Measurements from ENCODE around the gene ATG2B.

DNA sequence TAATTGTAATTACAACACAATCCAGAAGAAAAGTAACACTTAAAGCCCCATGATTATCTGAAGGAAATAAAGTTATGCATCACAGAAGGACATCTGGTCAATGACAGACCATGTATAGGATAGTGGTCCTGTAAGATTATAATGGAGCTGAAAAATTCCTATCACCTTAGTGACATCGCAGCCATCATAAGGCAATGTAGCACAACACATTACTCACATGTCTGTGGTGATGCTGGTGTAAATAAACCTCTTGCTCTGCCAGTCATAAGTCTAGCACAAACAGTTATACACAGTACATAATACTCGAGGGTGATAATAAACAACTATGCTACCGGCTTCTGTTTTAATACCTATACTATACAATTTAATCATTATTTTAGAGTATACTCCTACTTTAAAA lies 11.2 kb downstream of the ATG2B start:
- no peak for TF ChIP-seq POLR2AphosphoS5 (IDR thresholded peaks at IDR 0.05; ENCODE audit: insufficient read depth, low read depth, low read length)
- TF ChIP-seq, protein P1, sequence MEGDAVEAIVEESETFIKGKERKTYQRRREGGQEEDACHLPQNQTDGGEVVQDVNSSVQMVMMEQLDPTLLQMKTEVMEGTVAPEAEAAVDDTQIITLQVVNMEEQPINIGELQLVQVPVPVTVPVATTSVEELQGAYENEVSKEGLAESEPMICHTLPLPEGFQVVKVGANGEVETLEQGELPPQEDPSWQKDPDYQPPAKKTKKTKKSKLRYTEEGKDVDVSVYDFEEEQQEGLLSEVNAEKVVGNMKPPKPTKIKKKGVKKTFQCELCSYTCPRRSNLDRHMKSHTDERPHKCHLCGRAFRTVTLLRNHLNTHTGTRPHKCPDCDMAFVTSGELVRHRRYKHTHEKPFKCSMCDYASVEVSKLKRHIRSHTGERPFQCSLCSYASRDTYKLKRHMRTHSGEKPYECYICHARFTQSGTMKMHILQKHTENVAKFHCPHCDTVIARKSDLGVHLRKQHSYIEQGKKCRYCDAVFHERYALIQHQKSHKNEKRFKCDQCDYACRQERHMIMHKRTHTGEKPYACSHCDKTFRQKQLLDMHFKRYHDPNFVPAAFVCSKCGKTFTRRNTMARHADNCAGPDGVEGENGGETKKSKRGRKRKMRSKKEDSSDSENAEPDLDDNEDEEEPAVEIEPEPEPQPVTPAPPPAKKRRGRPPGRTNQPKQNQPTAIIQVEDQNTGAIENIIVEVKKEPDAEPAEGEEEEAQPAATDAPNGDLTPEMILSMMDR (IDR thresholded peaks at IDR 0.05; ENCODE audit: extremely low read depth in 1 of 2, insufficient read depth in 1 of 2, low read depth in 1 of 2, low read length in 2 of 2): no peak

Data from endothelial cell of umbilical vein (primary cell).